Liver (tissue), 9 donors: ENCODE data around the gene CNST. TPM values are rescaled to one million over a fixed set of nuclear protein-coding genes. Genes with fewer than 3 reads are reported as not detected.

Experiments used
- DNase-seq: peaks from one replicate; pipeline ENCODE4 v3.0.0-alpha.2; 2017; ENCODE audit warnings: low spot score
- H3K27ac ChIP-seq, 2 donors: one replicate each; pipeline ENCODE4 v1.7.0; 2013; ENCODE audit warnings: inconsistent platforms in 2 of 2, low read length in 2 of 2, control low read depth in 1 of 2, low read depth in 1 of 2, mild to moderate bottlenecking in 1 of 2
- H3K27me3 ChIP-seq, 4 donors: one replicate each; pipeline versions ENCODE4 v1.6.1 to v1.7.0; 2013; ENCODE audit warnings: low read length in 3 of 4, inconsistent platforms in 1 of 4, mild to moderate bottlenecking in 1 of 4, moderate library complexity in 1 of 4; ENCODE audit not compliant: control insufficient read depth in 4 of 4, insufficient read depth in 4 of 4
- H3K36me3 ChIP-seq, 4 donors: one replicate each; pipeline versions ENCODE4 v1.6.1 to v1.7.0; 2013; ENCODE audit warnings: low read length in 3 of 4, mild to moderate bottlenecking in 3 of 4, low read depth in 1 of 4, moderate library complexity in 1 of 4; ENCODE audit not compliant: control insufficient read depth in 4 of 4, insufficient read depth in 3 of 4
- H3K4me1 ChIP-seq, 4 donors: one replicate each; pipeline versions ENCODE4 v1.6.1 to v1.7.0; 2013; ENCODE audit warnings: low read length in 3 of 4, mild to moderate bottlenecking in 3 of 4, moderate library complexity in 1 of 4; ENCODE audit not compliant: control insufficient read depth in 4 of 4, insufficient read depth in 4 of 4
- H3K4me3 ChIP-seq, 3 donors: one replicate each; pipeline versions ENCODE4 v1.6.1 to v1.7.0; 2013; ENCODE audit warnings: low read length in 3 of 3, control low read depth in 1 of 3, low read depth in 1 of 3, mild to moderate bottlenecking in 1 of 3
- H3K9ac ChIP-seq, 2 donors: one replicate each; pipeline ENCODE4 v1.7.0; 2013; ENCODE audit warnings: low read length in 2 of 2, mild to moderate bottlenecking in 2 of 2, moderate library complexity in 2 of 2, control low read depth in 1 of 2, low read depth in 1 of 2
- H3K9me3 ChIP-seq, 4 donors: one replicate each; pipeline versions ENCODE4 v1.6.1 to v1.7.0; 2013; ENCODE audit warnings: low read length in 3 of 4; ENCODE audit not compliant: control insufficient read depth in 4 of 4
- ATF3 ChIP-seq: IDR thresholded peaks from 2 replicates; pipeline ENCODE4 v1.6.1; 2016; ENCODE audit warnings: antibody characterized with exemption
- CTCF ChIP-seq: fragments of 150-350 bp; IDR thresholded peaks from 2 replicates; pipeline ENCODE4 v1.5.1; 2017; ENCODE audit warnings: improper control_type of control experiment, low read depth, low read length; ENCODE audit not compliant: missing input control
- EGR1 ChIP-seq, 2 donors: IDR thresholded peaks; 2 replicates each; pipeline ENCODE4 v1.6.1; 2016 to 2018; ENCODE audit warnings: antibody characterized with exemption in 2 of 2, low read depth in 2 of 2
- FOXA1 ChIP-seq: IDR thresholded peaks from 2 replicates; pipeline ENCODE4 v1.6.1; 2016; ENCODE audit warnings: antibody characterized with exemption
- FOXA2 ChIP-seq: IDR thresholded peaks from 2 replicates; pipeline ENCODE4 v1.6.1; 2016; ENCODE audit warnings: antibody characterized with exemption
- GABPA ChIP-seq, 2 donors: IDR thresholded peaks in 1 of 2; conservative IDR thresholded peaks in 1 of 2; 2 replicates each; pipeline ENCODE4 v1.6.1; 2016; ENCODE audit warnings: antibody characterized with exemption in 2 of 2, mild to moderate bottlenecking in 1 of 2, moderate library complexity in 1 of 2
- HNF4A ChIP-seq, 2 donors: conservative IDR thresholded peaks; 2 replicates each; pipeline ENCODE4 v1.6.1; 2016; ENCODE audit warnings: antibody characterized with exemption in 2 of 2, mild to moderate bottlenecking in 2 of 2
- HNF4G ChIP-seq: IDR thresholded peaks from 2 replicates; pipeline ENCODE4 v1.6.1; 2016; ENCODE audit warnings: antibody characterized with exemption
- MAX ChIP-seq: IDR thresholded peaks from 2 replicates; pipeline ENCODE4 v1.6.1; 2016; ENCODE audit warnings: antibody characterized with exemption
- NR2F2 ChIP-seq: IDR thresholded peaks from 2 replicates; pipeline ENCODE4 v1.6.1; 2016; ENCODE audit warnings: antibody characterized with exemption
- RAD21 ChIP-seq, 2 donors: IDR thresholded peaks; 2 replicates each; pipeline ENCODE4 v1.6.1; 2016; ENCODE audit warnings: antibody characterized with exemption in 2 of 2, mild to moderate bottlenecking in 2 of 2
- REST ChIP-seq: IDR thresholded peaks from 2 replicates; pipeline ENCODE4 v1.6.1; 2016; ENCODE audit warnings: antibody characterized with exemption, mild to moderate bottlenecking
- RXRA ChIP-seq, 2 donors: IDR thresholded peaks; 2 replicates each; pipeline ENCODE4 v1.6.1; 2017 to 2018; ENCODE audit warnings: antibody characterized with exemption in 2 of 2, mild to moderate bottlenecking in 1 of 2
- SP1 ChIP-seq: IDR thresholded peaks from 2 replicates; pipeline ENCODE4 v1.6.1; 2018; ENCODE audit warnings: antibody characterized with exemption, mild to moderate bottlenecking
- TAF1 ChIP-seq: conservative IDR thresholded peaks from 2 replicates; pipeline ENCODE4 v1.6.1; 2016; ENCODE audit warnings: antibody characterized with exemption, mild to moderate bottlenecking
- YY1 ChIP-seq: IDR thresholded peaks from 2 replicates; pipeline ENCODE4 v1.6.1; 2016; ENCODE audit warnings: antibody characterized with exemption, mild to moderate bottlenecking
- ZBTB33 ChIP-seq: IDR thresholded peaks from 2 replicates; pipeline ENCODE4 v1.6.1; 2016; ENCODE audit warnings: antibody characterized with exemption
- WGBS: extraction: QIAGEN DNeasy Blood & Tissue Kit; methylation state at CpG from one replicate; pipeline ENCODE4 v1.1.7; 2013; 5-methylcytosine and 5-hydroxymethylcytosine counted together
- polyA plus RNA-seq, 2 donors: library from polyadenylated mRNA; stranded (reverse) in 1 of 2; unstranded in 1 of 2; fragments of 200-250 nt in 1 of 2; fragments of >200 nt in 1 of 2; fragmentation: Nextera tagmentation in 1 of 2; extraction: Ambion mirVana in 1 of 2; gene quantifications; one replicate each; pipeline versions ENCODE4 v1.2.1 to v1.2.3, GENCODE V29; 2013 to 2015
- total RNA-seq, 2 donors: library from RNA; depleted of rRNA; stranded (reverse); fragments of >200 nt; gene quantifications; one replicate each; pipeline ENCODE4 v1.2.3, GENCODE V29; 2014
- donor health status: healthy.
- donor health status: healthy.
- donor health status: healthy.
- donor health status: healthy.
- donor health status: healthy.

Gene CNST
- total and polyA plus RNA-seq, 4 donors, result 6.1 to 36.3 (median 12.1) TPM

GRCh38 chr1:246544001-246544400 is 22.3 kb upstream of the CNST start:
- no peaks in the 10 kb centered on the region for H3K27me3 ChIP-seq
- no peak for TF ChIP-seq FOXA2
- no peak for TF ChIP-seq TAF1
- TF ChIP-seq YY1, result no peak
- TF ChIP-seq HNF4A (conservative IDR thresholded peaks at IDR 0.05), result no peak
- TF ChIP-seq RXRA (IDR thresholded peaks at IDR 0.05), result no peak
- TF ChIP-seq EGR1 (IDR thresholded peaks at IDR 0.05; ENCODE audit: low read depth in 2 of 2), result no peak
- no peak for TF ChIP-seq REST
- TF ChIP-seq HNF4G, result no peak
- no peak for TF ChIP-seq NR2F2
- TF ChIP-seq SP1, result no peak
- TF ChIP-seq ZBTB33, result no peak
- no peak for TF ChIP-seq ATF3
- no peak for TF ChIP-seq FOXA1
- TF ChIP-seq RAD21 (IDR thresholded peaks at IDR 0.05), result no peak
- no peak for TF ChIP-seq GABPA (IDR thresholded peaks at IDR 0.05 in 1 of 2, conservative IDR thresholded peaks at IDR 0.05 in 1 of 2)
- no peak for TF ChIP-seq MAX
- H3K9ac ChIP-seq, result no peak overlapping the region
- H3K4me1 ChIP-seq, result no peaks in the 10 kb centered on the region
- H3K36me3 ChIP-seq, result peaks cover 13 to 57% (median 37%) of the 10 kb centered on the region in 4 donors
- H3K27ac ChIP-seq, result no peak overlapping the region
- WGBS, result 51% methylated on average over 1 of the region's 1 CpG
- DNase-seq, result no peak
- no peaks in the 10 kb centered on the region for H3K9me3 ChIP-seq
- no peak overlapping the region for H3K4me3 ChIP-seq

GRCh38 chr1:246549665-246550064 is 16.6 kb upstream of the CNST start:
- Histone ChIP-seq H3K4me3 (no peak overlapping the region), H3K27me3 (no peaks in the 10 kb centered on the region), H3K4me1 (peaks cover 0 to 11% (median 2%) of the 10 kb centered on the region in 4 donors), H3K27ac (no peak overlapping the region), H3K9ac (no peak overlapping the region), H3K36me3 (peaks cover 0 to 24% (median 17%) of the 10 kb centered on the region in 4 donors), H3K9me3 (no peaks in the 10 kb centered on the region)
- DNase-seq, result no peak
- whole genome bisulfite sequencing, result 44% methylated on average over 4 of the region's 4 CpGs
- TF ChIP-seq GABPA (IDR thresholded peaks at IDR 0.05 in 1 of 2, conservative IDR thresholded peaks at IDR 0.05 in 1 of 2), result no peak
- no peak for TF ChIP-seq NR2F2
- TF ChIP-seq TAF1, result peak; percentile 17
- TF ChIP-seq REST, result no peak
- TF ChIP-seq EGR1 (IDR thresholded peaks at IDR 0.05; ENCODE audit: low read depth in 2 of 2), result no peak
- TF ChIP-seq RAD21 (IDR thresholded peaks at IDR 0.05), result peak in 1 of 2 donors; percentile 38
- no peak for TF ChIP-seq CTCF
- peak in 1 of 2 donors; percentile 14 for TF ChIP-seq RXRA (IDR thresholded peaks at IDR 0.05)
- no peak for TF ChIP-seq MAX
- no peak for TF ChIP-seq FOXA1
- peak in 1 of 2 donors; percentile 17 for TF ChIP-seq HNF4A (conservative IDR thresholded peaks at IDR 0.05)
- TF ChIP-seq SP1, result peak; percentile 41
- TF ChIP-seq ATF3, result no peak
